ENCODE data around the gene SAP25.
"Not testable (repeated sequence)": the region's sequence is repeated elsewhere in the genome, so short reads cannot be mapped to it uniquely, and the experiment has no call there.

The SAP25 gene

GRCh38 chr7:100528108-100528866 lies 45.4 kb downstream of the SAP25 start:
- not testable (repeated sequence) for DNase-seq

DNA sequence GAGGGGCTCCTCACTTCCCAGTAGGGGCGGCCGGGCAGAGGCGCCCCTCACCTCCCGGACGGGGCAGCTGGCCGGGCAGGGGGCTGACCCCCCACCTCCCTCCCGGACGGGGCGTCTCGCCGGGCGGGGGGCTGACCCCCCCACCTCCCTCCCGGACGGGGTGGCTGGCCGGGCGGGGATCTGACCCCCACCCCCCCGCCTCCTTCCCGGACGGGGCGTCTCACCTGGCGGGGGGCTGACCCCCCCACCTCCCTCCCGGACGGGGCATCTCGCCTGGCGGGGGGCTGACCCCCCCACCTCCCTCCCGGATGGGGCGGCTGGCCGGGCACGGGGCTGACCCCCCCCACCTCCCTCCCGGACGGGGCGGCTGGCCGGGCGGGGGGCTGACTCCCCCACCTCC lies 50.5 kb downstream of the SAP25 start:
- not testable (repeated sequence) for DNase-seq

All from NCI-H1048 (cell line).